Activated naive CD8-positive, alpha-beta T cell treated with anti-CD3 and anti-CD28 coated beads, Interleukin-2, amount 50 U/mL, for 16 hours (primary cell): ENCODE results near the gene PLGRKT.
"Not testable (repeated sequence)": the region's sequence is repeated elsewhere in the genome, so short reads cannot be mapped to it uniquely, and the experiment has no call there.

Source experiments
- DNase-seq: peaks from one replicate; pipeline ENCODE4 v3.0.0-alpha.2; 2020; ENCODE audit warnings: low read depth, low spot score

The PLGRKT gene, protein sequence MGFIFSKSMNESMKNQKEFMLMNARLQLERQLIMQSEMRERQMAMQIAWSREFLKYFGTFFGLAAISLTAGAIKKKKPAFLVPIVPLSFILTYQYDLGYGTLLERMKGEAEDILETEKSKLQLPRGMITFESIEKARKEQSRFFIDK

GRCh38 chr9:5437254-5438216 is at the start of gene PLGRKT:
Gene PLGRKT, minus strand, starts transcription at chr9:5437925. Its CDS starts 5,948 bp downstream, at chr9:5431977.
- DNase-seq, result peak; percentile 68

- no peak for DNase-seq
Measured at GRCh38 chr9:5486988-5487387, 49.3 kb upstream of the PLGRKT start.

DNA sequence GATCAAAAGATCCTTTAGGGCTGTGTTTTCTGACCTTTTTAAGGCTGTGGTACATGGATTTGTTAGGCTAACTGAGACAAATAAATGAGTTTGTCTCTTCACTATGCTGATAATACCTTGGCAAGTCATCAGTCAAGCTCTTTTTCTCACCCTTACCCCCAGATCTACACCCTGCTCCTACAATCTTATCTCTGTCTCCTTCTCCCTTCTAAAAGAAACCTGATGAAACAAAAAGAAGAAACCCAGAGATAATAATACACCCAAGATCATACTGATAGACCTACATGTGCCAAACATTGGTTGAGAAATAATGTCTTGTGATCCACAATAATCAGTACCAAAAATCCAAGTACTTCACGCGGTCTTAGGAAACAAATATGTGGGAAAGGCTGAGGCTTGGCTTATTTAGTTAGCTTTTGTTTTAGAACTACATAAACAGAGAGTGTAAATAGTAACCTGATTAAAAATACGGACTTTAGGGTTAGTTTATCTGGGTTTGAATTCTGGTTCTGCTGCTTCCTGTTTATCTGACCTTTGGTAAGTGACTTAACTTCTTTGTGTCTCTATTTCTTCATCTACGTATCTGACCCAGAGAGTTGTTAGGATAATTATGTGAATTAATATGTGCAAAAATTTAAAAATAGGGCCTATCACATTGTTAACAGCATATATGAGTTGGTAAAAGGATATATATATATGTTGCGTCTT is 47.8 kb upstream of the PLGRKT start:
- DNase-seq, result no peak

DNA sequence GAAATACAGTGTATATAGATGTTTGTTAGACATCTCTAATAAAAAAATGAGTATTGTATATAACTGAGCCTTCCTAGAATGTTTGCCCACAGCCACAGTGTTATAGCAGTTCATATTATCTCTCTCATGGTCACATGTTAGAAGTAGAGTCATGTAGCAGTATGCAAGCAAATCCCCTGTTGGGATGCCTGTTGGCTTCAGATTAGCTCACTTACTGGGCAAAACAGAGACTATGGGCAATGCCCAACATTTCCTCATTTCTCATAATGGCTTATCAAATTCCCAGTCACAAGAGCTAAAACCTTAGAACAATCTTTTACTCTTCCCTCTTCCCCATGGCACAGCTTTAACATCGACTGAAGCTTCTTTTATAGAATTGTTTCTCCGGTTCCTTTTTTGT is 45.6 kb upstream of the PLGRKT start:
- DNase-seq, result no peak

DNA sequence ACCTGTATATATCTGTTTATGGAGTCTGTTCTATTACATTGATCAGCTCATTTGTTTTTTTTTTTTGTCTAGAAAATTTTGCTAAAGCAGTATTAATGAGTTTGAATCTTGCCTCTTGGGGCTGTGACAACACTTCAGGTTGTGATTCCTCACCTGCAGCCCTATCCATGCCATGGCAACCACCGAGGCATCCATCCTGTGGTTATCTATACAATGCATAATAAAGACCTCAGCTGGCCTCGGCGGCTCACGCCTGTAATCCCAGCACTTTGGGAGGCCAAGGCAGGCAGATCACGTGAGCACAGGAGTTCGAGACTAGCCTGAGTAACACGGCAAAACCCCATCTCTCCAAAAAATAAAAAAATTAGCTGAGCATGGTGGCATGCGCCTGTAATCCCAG is 44.5 kb upstream of the PLGRKT start:
- no peak for DNase-seq

GRCh38 chr9:5481322-5482040 is 43.8 kb upstream of the PLGRKT start:
- no peak for DNase-seq

DNA sequence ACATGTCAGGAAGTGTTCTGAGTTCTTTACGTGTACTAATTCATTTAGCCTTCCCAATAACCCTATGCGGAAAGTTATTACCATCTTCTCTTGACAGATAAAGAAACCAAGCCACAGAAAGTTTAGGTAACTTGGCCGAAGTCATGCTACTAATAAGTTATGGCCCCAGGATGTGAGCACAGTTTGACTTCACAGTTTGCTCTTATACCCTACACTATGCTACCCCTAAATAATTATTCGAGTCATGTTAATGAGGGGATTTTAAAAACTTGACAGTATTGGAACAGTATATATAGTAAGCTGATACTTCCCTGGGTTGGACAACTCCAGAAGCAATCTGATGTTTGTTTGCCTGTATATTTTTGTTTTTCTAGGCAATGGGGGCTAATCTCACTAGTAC is 43.2 kb upstream of the PLGRKT start:
- no peak for DNase-seq

GRCh38 chr9:5479994-5480694 is 42.4 kb upstream of the PLGRKT start:
- DNase-seq, result no peak

GRCh38 chr9:5478206-5478605 is 40.5 kb upstream of the PLGRKT start:
- DNase-seq, result no peak

GRCh38 chr9:5475611-5476010 is 37.9 kb upstream of the PLGRKT start:
- not testable (repeated sequence) for DNase-seq

- DNase-seq, result no peak
Measured at GRCh38 chr9:5470816-5471215, 33.1 kb upstream of the PLGRKT start.

GRCh38 chr9:5470122-5470521 is 32.4 kb upstream of the PLGRKT start:
- DNase-seq, result no peak

GRCh38 chr9:5468850-5469249 is 31.1 kb upstream of the PLGRKT start:
- DNase-seq, result no peak

DNA sequence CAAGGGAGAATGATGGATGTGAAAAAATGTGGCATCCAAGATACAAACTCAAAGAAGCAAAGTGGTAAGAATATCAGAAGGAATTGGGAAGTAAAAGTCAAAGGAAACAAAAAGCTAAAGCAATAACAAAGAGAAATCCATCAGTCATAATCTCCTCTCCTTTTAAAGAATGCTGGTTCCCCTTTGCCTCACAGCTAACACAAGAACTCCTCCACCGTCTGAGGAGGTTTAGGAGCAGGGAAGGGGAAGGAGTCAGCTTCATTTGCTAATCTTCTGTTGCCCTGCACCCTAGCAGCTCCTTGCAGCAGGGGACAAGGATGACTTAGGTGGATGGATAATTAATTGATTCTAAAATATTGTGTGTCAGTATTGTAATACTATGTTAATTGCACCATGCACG is 29.0 kb upstream of the PLGRKT start:
- DNase-seq, result no peak

GRCh38 chr9:5466005-5466404 is 28.3 kb upstream of the PLGRKT start:
- DNase-seq, result no peak

DNA sequence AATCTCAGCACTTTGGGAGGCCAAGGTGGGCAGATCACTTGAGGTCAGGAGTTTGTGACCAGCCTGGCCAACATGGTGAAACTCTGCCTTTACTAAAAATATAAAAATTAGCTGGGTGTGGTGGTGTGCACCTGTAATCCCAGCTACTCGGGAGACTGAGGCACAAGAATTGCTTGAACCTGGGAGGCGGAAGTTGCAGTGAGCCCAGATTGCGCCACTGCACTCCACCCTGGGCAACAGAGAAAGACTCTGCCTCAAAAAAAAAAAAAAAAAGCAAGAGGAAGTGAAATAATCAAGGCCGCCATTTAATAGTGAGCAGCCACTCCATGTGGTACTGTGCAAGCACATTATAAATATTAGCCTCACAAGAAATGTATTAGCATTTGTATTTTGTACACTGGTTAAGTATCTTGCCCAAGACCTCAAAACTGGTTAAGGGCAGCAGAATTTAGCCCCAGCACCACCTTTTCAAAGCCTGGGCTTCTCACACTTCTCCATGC is 27.2 kb upstream of the PLGRKT start:
- DNase-seq, result not testable (repeated sequence)

GRCh38 chr9:5460157-5460556 is 22.4 kb upstream of the PLGRKT start:
- DNase-seq, result no peak

DNA sequence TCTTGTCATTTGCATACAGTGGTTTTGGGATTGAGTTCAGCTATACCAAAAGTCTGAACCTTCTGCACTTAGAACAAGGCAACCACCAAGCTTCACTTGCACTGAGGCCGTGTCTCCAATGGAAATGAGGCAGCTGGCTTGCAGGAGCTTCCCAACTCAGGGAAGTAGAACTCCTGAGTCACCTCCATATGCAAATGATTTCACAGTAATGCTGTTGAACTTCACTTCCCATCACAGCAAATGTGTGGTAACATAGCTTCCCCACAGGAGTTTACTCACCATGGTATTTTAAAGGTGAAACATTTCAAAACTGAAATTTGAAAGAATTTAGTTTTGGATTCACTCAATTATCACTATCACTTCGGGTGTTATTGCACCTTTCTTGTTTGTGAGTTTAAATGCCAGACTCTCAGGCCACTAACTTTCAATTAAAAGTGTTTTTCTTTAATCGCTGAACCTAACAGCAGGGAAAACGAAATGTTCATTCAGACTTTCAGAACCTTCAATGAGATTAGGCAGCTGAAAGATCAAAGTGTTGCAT is 21.6 kb upstream of the PLGRKT start:
- no peak for DNase-seq

- no peak for DNase-seq
Measured at GRCh38 chr9:5455181-5455580, 17.5 kb upstream of the PLGRKT start.

- DNase-seq, result no peak
Measured at GRCh38 chr9:5453673-5454072, 15.9 kb upstream of the PLGRKT start.

- DNase-seq, result no peak
Measured at GRCh38 chr9:5453004-5453403, 15.3 kb upstream of the PLGRKT start.
